Stimulated activated CD8-positive, alpha-beta memory T cell treated with anti-CD3 and anti-CD28 coated beads, Interleukin-4, amount 100 ng/mL, for 24 hours (primary cell): ENCODE results near the gene ADGRA1.

Experiments used
- DNase-seq: peaks from one replicate; pipeline ENCODE4 v3.0.0-alpha.2; 2020; ENCODE audit warnings: low read depth

Gene ADGRA1

GRCh38 chr10:133113146-133113830, 25.6 kb downstream of the ADGRA1 start:
- DNase-seq, result no peak

GRCh38 chr10:133113847-133114246, 26.1 kb downstream of the ADGRA1 start:
- DNase-seq, result no peak

GRCh38 chr10:133114251-133114650, 26.5 kb downstream of the ADGRA1 start:
- DNase-seq, result no peak

GRCh38 chr10:133114726-133115452, 27.2 kb downstream of the ADGRA1 start:
- DNase-seq, result no peak

- no peak for DNase-seq
Measured at GRCh38 chr10:133115453-133115842, 27.7 kb downstream of the ADGRA1 start.

- no peak for DNase-seq
Measured at GRCh38 chr10:133115976-133116375, 28.3 kb downstream of the ADGRA1 start.

- no peak for DNase-seq
Measured at GRCh38 chr10:133116455-133116854, 28.7 kb downstream of the ADGRA1 start.

- no peak for DNase-seq
Measured at GRCh38 chr10:133117036-133117687, 29.4 kb downstream of the ADGRA1 start.

GRCh38 chr10:133117688-133118071, 30.0 kb downstream of the ADGRA1 start:
- DNase-seq, result no peak

- no peak for DNase-seq
Measured at GRCh38 chr10:133121479-133121878, 33.8 kb downstream of the ADGRA1 start.

- DNase-seq, result no peak
Measured at GRCh38 chr10:133122171-133122935, 34.6 kb downstream of the ADGRA1 start.

GRCh38 chr10:133123050-133123745, 35.5 kb downstream of the ADGRA1 start:
- no peak for DNase-seq

GRCh38 chr10:133123746-133124356, 36.1 kb downstream of the ADGRA1 start:
- no peak for DNase-seq

GRCh38 chr10:133124357-133125211, 36.9 kb downstream of the ADGRA1 start:
- DNase-seq, result no peak

- DNase-seq, result no peak
Measured at GRCh38 chr10:133125901-133126300, 38.2 kb downstream of the ADGRA1 start.

- DNase-seq, result no peak
Measured at GRCh38 chr10:133126431-133127290, 38.9 kb downstream of the ADGRA1 start.

GRCh38 chr10:133127291-133128125, 39.8 kb downstream of the ADGRA1 start:
- no peak for DNase-seq
